CD4-positive, alpha-beta T cell (primary cell): Measurements from ENCODE around the gene CLCN2. TPM values are rescaled to one million over a fixed set of nuclear protein-coding genes. Genes with fewer than 3 reads are reported as not detected.

ENCODE experiments used
- ATAC-seq: fragments of 200-7000 bp; cut with Tn5 transposase; one replicate; pipeline ENCODE4 v1.10.0; 2022; ENCODE audit warnings: mild to moderate bottlenecking; ENCODE audit not compliant: poor library complexity
- CTCF ChIA-PET: fragments of 350-600 bp; sonication (Branson Sonifier 250); formaldehyde crosslinking; loops from one replicate; lab custom pipeline; 2021; ENCODE audit warnings: antibody characterized with exemption, inconsistent platforms; lab: Charles Lee
- POLR2A ChIA-PET: fragments of 350-600 bp; sonication (Branson Sonifier 250); formaldehyde crosslinking; loops from one replicate; lab custom pipeline; 2021; ENCODE audit warnings: antibody characterized with exemption, inconsistent platforms; lab: Charles Lee
- DNase-seq, 14 experiments: peaks; one replicate each; pipeline ENCODE4 v3.0.0-alpha.2; 2013 to 2020; ENCODE audit warnings: mixed read lengths in 2 of 14
- H3K27ac ChIP-seq, 2 donors: one replicate each; pipeline versions ENCODE4 v1.5.1 to v1.7.0; 2013; ENCODE audit warnings: low read length in 2 of 2, low read depth in 1 of 2, mild to moderate bottlenecking in 1 of 2
- H3K27me3 ChIP-seq, 2 experiments: 1 replicate in 1 of 2; 2 replicates in 1 of 2; pipeline versions ENCODE4 v1.6.1 to v1.7.0; 2013; ENCODE audit warnings: low read length in 2 of 2, control low read depth in 1 of 2, mild to moderate bottlenecking in 1 of 2, moderate library complexity in 1 of 2; ENCODE audit not compliant: insufficient read depth in 2 of 2, control insufficient read depth in 1 of 2
- H3K36me3 ChIP-seq: one replicate; pipeline ENCODE4 v1.6.1; 2013; ENCODE audit warnings: low read length, control low read depth; ENCODE audit not compliant: insufficient read depth
- H3K4me1 ChIP-seq: one replicate; pipeline ENCODE4 v1.6.1; 2013; ENCODE audit warnings: low read length, control low read depth; ENCODE audit not compliant: insufficient read depth
- H3K4me3 ChIP-seq: one replicate; pipeline ENCODE4 v1.5.1; 2013; ENCODE audit warnings: mild to moderate bottlenecking, low read length, moderate library complexity
- H3K9me3 ChIP-seq, 2 experiments: 1 replicate in 1 of 2; 2 replicates in 1 of 2; pipeline versions ENCODE4 v1.6.1 to v1.7.0; 2013; ENCODE audit warnings: low read length in 2 of 2, mild to moderate bottlenecking in 2 of 2, control low read depth in 1 of 2, moderate library complexity in 1 of 2; ENCODE audit not compliant: control insufficient read depth in 1 of 2, insufficient read depth in 1 of 2
- H3K27ac Mint-ChIP-seq: one replicate; pipeline ENCODE4 v1.8.0; 2020; ENCODE audit warnings: mixed read lengths
- H3K27me3 Mint-ChIP-seq: one replicate; pipeline ENCODE4 v1.8.0; 2021; ENCODE audit warnings: mixed read lengths
- H3K36me3 Mint-ChIP-seq: one replicate; pipeline ENCODE4 v1.8.0; 2021; ENCODE audit warnings: low read depth, mixed read lengths
- H3K4me1 Mint-ChIP-seq: one replicate; pipeline ENCODE4 v1.8.0; 2021; ENCODE audit warnings: low read depth, mixed read lengths
- H3K4me3 Mint-ChIP-seq: one replicate; pipeline ENCODE4 v1.8.0; 2020; ENCODE audit warnings: mild to moderate bottlenecking, mixed read lengths
- H3K9me3 Mint-ChIP-seq: one replicate; pipeline ENCODE4 v1.8.0; 2020; ENCODE audit warnings: mixed read lengths
- intact Hi-C, 2 experiments: fragments of 100-400 bp; cut with DNase I in 1 of 2; cut with micrococcal nuclease in 1 of 2; formaldehyde crosslinking; loops; one replicate each; pipeline versions ENCODE4 v1.15.1 to v1.9.0; 2023 to 2025; cut with DNase I, micrococcal nuclease
- total RNA-seq, 174 experiments: library from RNA in 2 of 174; stranded (reverse) in 2 of 174; gene quantifications; one replicate each; pipeline ENCODE4 v1.2.3 and lab custom pipeline; 2021 to 2026
- TF ChIP-seq, protein P1 (sequence below): fragments of 200-600 bp; IDR thresholded peaks from one replicate; pipeline ENCODE4 v1.8.0; 2022; ENCODE audit warnings: antibody characterized with exemption, mild to moderate bottlenecking

Gene CLCN2
- total RNA-seq, 2 experiments from 2014 or later, result 3.2 to 3.5 TPM

- intact Hi-C loops, result loop anchor here (5.0 kb wide), 7 partner anchors 34 to 1499 kb away; partner anchors contain the start of genes ABCC5 (in 1 of the 2), CAMK2N2 (in 1 of the 2), EIF2B5 (in 1 of the 2) and MAGEF1 (in 1 of the 2)
- Mint-ChIP-seq H3K4me1 (peaks cover 26% of the 10 kb centered on the region), H3K4me3 (peak overlapping the region; percentile 30), H3K9me3 (no peaks in the 10 kb centered on the region), H3K36me3 (peaks cover 26% of the 10 kb centered on the region), H3K27me3 (no peaks in the 10 kb centered on the region), H3K27ac (no peak overlapping the region)
- ChIA-PET POLR2A (no interaction called here), CTCF (no interaction called here)
- ATAC-seq (no peak), DNase-seq (no peak)
- no peak overlapping the region for H3K27ac ChIP-seq
- H3K27me3 ChIP-seq, result no peaks in the 10 kb centered on the region
- peaks cover 16% of the 10 kb centered on the region for H3K36me3 ChIP-seq
- H3K9me3 ChIP-seq, result no peaks in the 10 kb centered on the region
- TF ChIP-seq, protein P1, sequence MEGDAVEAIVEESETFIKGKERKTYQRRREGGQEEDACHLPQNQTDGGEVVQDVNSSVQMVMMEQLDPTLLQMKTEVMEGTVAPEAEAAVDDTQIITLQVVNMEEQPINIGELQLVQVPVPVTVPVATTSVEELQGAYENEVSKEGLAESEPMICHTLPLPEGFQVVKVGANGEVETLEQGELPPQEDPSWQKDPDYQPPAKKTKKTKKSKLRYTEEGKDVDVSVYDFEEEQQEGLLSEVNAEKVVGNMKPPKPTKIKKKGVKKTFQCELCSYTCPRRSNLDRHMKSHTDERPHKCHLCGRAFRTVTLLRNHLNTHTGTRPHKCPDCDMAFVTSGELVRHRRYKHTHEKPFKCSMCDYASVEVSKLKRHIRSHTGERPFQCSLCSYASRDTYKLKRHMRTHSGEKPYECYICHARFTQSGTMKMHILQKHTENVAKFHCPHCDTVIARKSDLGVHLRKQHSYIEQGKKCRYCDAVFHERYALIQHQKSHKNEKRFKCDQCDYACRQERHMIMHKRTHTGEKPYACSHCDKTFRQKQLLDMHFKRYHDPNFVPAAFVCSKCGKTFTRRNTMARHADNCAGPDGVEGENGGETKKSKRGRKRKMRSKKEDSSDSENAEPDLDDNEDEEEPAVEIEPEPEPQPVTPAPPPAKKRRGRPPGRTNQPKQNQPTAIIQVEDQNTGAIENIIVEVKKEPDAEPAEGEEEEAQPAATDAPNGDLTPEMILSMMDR, result no peak
- H3K4me1 ChIP-seq, result peaks cover 24% of the 10 kb centered on the region
- H3K4me3 ChIP-seq, result no peak overlapping the region
These were observed 64.8 kb downstream of the CLCN2 start for GRCh38 chr3:184296616-184297015.

Other genes with a start within 250 kb of the CLCN2 start
- gene EIF2B5, start 226.2 kb downstream of the CLCN2 start, total RNA-seq, result 10 to 100 TPM; 53.6 TPM
- 10 to 100 TPM; 30.0 to 31.7 TPM for gene DVL3, start 206.2 kb downstream of the CLCN2 start, total RNA-seq
- gene AP2M1, start 186.8 kb downstream of the CLCN2 start, total RNA-seq, result 100 to 1,000 TPM; 123 to 136 TPM
- gene ABCF3, start 175.4 kb downstream of the CLCN2 start, total RNA-seq, result 100 to 1,000 TPM; 163 to 166 TPM
- not detected for gene VWA5B2, start 132.0 kb downstream of the CLCN2 start, total RNA-seq
- 10 to 100 TPM; 12.0 to 13.5 TPM for gene ALG3, start 112.6 kb downstream of the CLCN2 start, total RNA-seq
- gene EEF1AKMT4, start 111.9 kb downstream of the CLCN2 start, total RNA-seq, result not detected
- gene CAMK2N2, start 100.1 kb downstream of the CLCN2 start, total RNA-seq, result not detected
- gene ECE2, start 85.6 kb downstream of the CLCN2 start, total RNA-seq, result not detected
- 100 to 1,000 TPM; 159 TPM for gene PSMD2, start 62.4 kb downstream of the CLCN2 start, total RNA-seq
- 100 to 1,000 TPM; 211 to 217 TPM for gene EIF4G1, start 47.0 kb downstream of the CLCN2 start, total RNA-seq
- 10 to 100 TPM; 10.4 to 11.0 TPM for gene FAM131A, start 24.0 kb downstream of the CLCN2 start, total RNA-seq
- 10 to 100 TPM; 19.1 to 21.1 TPM for gene POLR2H, start 105 bp upstream of the CLCN2 start, total RNA-seq
- gene THPO, start 16.6 kb upstream of the CLCN2 start, total RNA-seq, result not detected
- under 1 TPM in 1 of 2 experiments, not detected in 1; 0.22 TPM for gene CHRD, start 18.4 kb upstream of the CLCN2 start, total RNA-seq
- gene EPHB3, start 200.2 kb upstream of the CLCN2 start, total RNA-seq, result under 1 TPM; 0.19 to 0.22 TPM